Anterior cingulate cortex (tissue), 58 donors: ENCODE measurements around the gene MGST3.
"Not testable (repeated sequence)": the region's sequence is repeated elsewhere in the genome, so short reads cannot be mapped to it uniquely, and the experiment has no call there.

Experiments
- DNase-seq, 58 donors: peaks; one replicate each; lab custom pipeline; 2025; lab: John Stamatoyannopoulos, UW

Gene MGST3

GRCh38 chr1:165695031-165695430 is 64.0 kb downstream of the MGST3 start:
- no peak for DNase-seq

DNA sequence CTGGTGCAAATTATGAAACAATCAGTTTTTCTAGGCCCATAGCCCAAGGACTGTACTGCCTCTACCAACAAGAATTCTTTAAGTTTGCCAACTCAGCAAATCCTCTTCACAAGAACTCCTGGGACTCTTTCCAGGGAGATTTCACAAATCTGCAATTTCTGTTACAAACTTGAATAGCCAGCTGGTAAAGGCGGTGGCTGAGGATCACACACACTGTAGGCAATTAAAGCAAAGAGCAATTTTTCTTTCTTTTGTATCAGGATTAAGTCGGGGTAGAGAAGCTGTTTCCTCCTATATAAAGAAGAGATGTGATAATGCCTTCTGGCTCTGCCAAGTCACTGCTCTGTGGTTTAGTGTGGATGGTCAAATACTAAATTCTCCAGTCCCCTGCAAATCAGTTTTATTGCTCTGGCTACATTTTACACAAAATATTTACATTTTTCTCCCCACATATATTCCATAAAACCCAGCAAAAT is 65.6 kb downstream of the MGST3 start:
- peak in 13 of 58 donors; percentile 3 to 52 (median 7) for DNase-seq

DNA sequence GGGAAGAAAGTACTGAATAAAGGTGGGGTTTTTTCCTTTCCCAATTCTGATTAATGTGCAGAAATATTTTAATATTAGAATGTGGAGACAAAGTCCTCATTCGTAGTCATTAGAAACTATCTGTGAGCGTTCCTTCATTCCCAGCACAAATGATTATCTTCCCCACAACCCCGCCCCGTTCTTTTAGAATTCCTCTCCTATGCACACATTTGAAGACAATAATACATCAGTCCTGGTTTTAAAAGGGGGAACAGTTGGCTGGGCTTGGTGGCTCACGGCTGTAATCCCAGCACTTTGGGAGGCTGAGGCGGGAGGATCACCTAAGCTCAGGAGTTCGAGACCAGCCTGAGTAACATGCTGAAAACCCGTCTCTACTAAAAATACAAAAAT is 66.5 kb downstream of the MGST3 start:
- no peak for DNase-seq

GRCh38 chr1:165697881-165698760 is 67.1 kb downstream of the MGST3 start, which contains the start of gene ALDH9A1:
Gene ALDH9A1 (minus strand): TSS chr1:165698562. CDS start chr1:165698558, 4 bp downstream.
- peak; percentile 43 to 93 (median 82) for DNase-seq

GRCh38 chr1:165698761-165699052 is 67.7 kb downstream of the MGST3 start:
- no peak for DNase-seq

- no peak for DNase-seq
Observed at GRCh38 chr1:165699577-165699976, 68.5 kb downstream of the MGST3 start.

- not testable (repeated sequence) for DNase-seq
Observed at GRCh38 chr1:165701922-165702321, 70.9 kb downstream of the MGST3 start.

- DNase-seq = no peak
Observed at GRCh38 chr1:165703648-165704047, 72.6 kb downstream of the MGST3 start.
